Parathyroid adenoma (tissue), 2 donors: ENCODE measurements around the gene AP2A1.
"Not testable (repeated sequence)": the region's sequence is repeated elsewhere in the genome, so short reads cannot be mapped to it uniquely, and the experiment has no call there.

ENCODE experiments used
- H2AFZ ChIP-seq: fragments of 300-600 bp; sonication (generic); one replicate; pipeline ENCODE4 v1.7.0; 2017; ENCODE audit warnings: antibody characterized with exemption, mild to moderate bottlenecking
- H3K27ac ChIP-seq: fragments of 300-600 bp; sonication (generic); one replicate; pipeline ENCODE4 v1.7.0; 2017
- H3K27me3 ChIP-seq: fragments of 300-600 bp; sonication (generic); one replicate; pipeline ENCODE4 v1.7.0; 2017; ENCODE audit warnings: low read length; ENCODE audit not compliant: control insufficient read depth, insufficient read depth
- H3K36me3 ChIP-seq: fragments of 300-600 bp; sonication (generic); one replicate; pipeline ENCODE4 v1.7.0; 2017; ENCODE audit warnings: low read length; ENCODE audit not compliant: control insufficient read depth, insufficient read depth
- H3K4me1 ChIP-seq: fragments of 300-600 bp; sonication (generic); one replicate; pipeline ENCODE4 v1.7.0; 2017; ENCODE audit warnings: control low read depth
- H3K4me2 ChIP-seq: fragments of 300-600 bp; sonication (generic); one replicate; pipeline ENCODE4 v1.7.0; 2017; ENCODE audit warnings: low read length
- H3K4me3 ChIP-seq: fragments of 300-600 bp; sonication (generic); one replicate; pipeline ENCODE4 v1.7.0; 2017; ENCODE audit warnings: low read depth, low read length
- H3K79me2 ChIP-seq: fragments of 300-600 bp; sonication (generic); one replicate; pipeline ENCODE4 v1.7.0; 2017; ENCODE audit warnings: control low read depth
- H3K9ac ChIP-seq: fragments of 300-600 bp; sonication (generic); one replicate; pipeline ENCODE4 v1.7.0; 2017; ENCODE audit warnings: mild to moderate bottlenecking
- H3K9me3 ChIP-seq: fragments of 300-600 bp; sonication (generic); one replicate; pipeline ENCODE4 v1.7.0; 2017; ENCODE audit warnings: low read length; ENCODE audit not compliant: control insufficient read depth
- TF ChIP-seq, protein P1 (sequence below): fragments of 300-600 bp; sonication (generic); IDR thresholded peaks from one replicate; pipeline ENCODE4 v1.7.0; 2017; ENCODE audit warnings: antibody characterized with exemption, mild to moderate bottlenecking
- donor health status: primary hyperparathyroidism.

The AP2A1 gene

DNA sequence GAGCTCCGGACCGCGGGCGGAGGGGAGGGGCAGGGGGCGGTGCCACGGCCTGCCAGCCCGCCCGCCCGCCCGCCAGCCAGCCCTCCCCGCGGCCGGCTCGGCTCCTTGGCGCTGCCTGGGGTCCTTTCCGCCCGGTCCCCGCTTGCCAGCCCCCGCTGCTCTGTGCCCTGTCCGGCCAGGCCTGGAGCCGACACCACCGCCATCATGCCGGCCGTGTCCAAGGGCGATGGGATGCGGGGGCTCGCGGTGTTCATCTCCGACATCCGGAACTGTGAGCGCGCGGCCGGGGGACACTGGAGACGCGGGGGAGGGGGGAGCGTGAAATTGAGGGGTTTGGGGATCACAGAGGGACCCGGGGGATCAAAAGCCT, at the start of gene AP2A1:
Gene AP2A1, plus strand, starts transcription at position 72 of the 370 bp plus-strand sequence. Its CDS starts 133 bp downstream, at position 205.
- Histone ChIP-seq H3K36me3 (no peaks in the 10 kb centered on the region), H3K27ac (peak within 1 kb of the TSS; percentile 87), H3K4me1 (peaks cover 9% of the 10 kb centered on the region), H3K79me2 (peaks cover 37% of the 10 kb centered on the region), H3K27me3 (no peaks in the 10 kb centered on the region), H3K4me2 (peak within 1 kb of the TSS; percentile 93), H3K9me3 (no peaks in the 10 kb centered on the region), H3K9ac (peak within 1 kb of the TSS; percentile 88), H2AFZ (peak within 1 kb of the TSS; percentile 92), H3K4me3 (peak within 1 kb of the TSS; percentile 91)
- TF ChIP-seq, protein P1, sequence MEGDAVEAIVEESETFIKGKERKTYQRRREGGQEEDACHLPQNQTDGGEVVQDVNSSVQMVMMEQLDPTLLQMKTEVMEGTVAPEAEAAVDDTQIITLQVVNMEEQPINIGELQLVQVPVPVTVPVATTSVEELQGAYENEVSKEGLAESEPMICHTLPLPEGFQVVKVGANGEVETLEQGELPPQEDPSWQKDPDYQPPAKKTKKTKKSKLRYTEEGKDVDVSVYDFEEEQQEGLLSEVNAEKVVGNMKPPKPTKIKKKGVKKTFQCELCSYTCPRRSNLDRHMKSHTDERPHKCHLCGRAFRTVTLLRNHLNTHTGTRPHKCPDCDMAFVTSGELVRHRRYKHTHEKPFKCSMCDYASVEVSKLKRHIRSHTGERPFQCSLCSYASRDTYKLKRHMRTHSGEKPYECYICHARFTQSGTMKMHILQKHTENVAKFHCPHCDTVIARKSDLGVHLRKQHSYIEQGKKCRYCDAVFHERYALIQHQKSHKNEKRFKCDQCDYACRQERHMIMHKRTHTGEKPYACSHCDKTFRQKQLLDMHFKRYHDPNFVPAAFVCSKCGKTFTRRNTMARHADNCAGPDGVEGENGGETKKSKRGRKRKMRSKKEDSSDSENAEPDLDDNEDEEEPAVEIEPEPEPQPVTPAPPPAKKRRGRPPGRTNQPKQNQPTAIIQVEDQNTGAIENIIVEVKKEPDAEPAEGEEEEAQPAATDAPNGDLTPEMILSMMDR = no peak

DNA sequence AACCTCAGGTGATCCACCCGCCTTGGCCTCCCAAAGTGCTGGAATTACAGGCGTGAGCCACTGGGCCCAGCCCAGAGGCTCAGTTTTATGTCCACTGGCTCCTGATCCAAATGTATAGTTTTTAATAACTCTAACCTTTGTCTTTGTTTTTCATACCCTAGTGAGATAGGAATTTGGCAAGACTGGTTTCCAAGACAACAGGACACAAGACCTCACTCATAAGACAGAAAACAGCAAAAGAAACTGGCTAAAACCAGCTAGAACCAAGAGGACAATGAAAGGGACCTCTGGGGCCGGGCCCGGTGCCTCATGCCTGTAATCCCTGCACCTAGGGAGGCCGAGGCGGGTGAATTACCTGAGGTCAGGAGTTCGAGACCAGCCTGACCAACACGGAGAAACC, 48.3 kb upstream of the AP2A1 start:
- H3K4me1 ChIP-seq = no peaks in the 10 kb centered on the region
- H3K9me3 ChIP-seq = no peaks in the 10 kb centered on the region
- no peaks in the 10 kb centered on the region for H3K36me3 ChIP-seq
- H3K79me2 ChIP-seq = no peaks in the 10 kb centered on the region
- TF ChIP-seq, protein P1 = no peak
- no peak overlapping the region for H2AFZ ChIP-seq
- no peak overlapping the region for H3K9ac ChIP-seq
- H3K4me2 ChIP-seq = no peak overlapping the region
- no peak overlapping the region for H3K4me3 ChIP-seq
- H3K27ac ChIP-seq = no peak overlapping the region
- no peaks in the 10 kb centered on the region for H3K27me3 ChIP-seq

DNA sequence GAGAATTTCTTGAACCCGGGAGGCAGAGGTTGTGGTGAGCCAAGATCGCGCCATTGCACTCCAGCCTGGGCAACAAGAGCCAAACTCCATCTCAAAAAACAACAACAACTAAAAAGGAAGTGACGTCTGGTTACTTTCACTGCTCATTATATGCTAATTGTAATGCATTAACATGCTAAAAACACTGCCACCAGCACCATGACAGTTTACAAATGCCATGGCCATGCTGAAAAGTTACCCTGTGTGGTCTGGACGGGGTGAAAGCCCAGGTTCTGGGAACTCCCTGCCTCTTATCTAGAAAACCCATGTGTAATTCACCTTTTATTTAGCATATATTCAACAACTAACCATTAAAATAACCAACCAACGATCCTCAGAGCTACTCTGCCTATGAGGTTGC, 47.8 kb upstream of the AP2A1 start:
- Histone ChIP-seq H3K27me3 (no peaks in the 10 kb centered on the region), H3K4me2 (no peak overlapping the region), H3K4me1 (no peaks in the 10 kb centered on the region), H3K9ac (no peak overlapping the region), H3K9me3 (no peaks in the 10 kb centered on the region), H2AFZ (no peak overlapping the region), H3K4me3 (no peak overlapping the region), H3K27ac (no peak overlapping the region), H3K79me2 (no peaks in the 10 kb centered on the region), H3K36me3 (no peaks in the 10 kb centered on the region)
- TF ChIP-seq, protein P1 = no peak

DNA sequence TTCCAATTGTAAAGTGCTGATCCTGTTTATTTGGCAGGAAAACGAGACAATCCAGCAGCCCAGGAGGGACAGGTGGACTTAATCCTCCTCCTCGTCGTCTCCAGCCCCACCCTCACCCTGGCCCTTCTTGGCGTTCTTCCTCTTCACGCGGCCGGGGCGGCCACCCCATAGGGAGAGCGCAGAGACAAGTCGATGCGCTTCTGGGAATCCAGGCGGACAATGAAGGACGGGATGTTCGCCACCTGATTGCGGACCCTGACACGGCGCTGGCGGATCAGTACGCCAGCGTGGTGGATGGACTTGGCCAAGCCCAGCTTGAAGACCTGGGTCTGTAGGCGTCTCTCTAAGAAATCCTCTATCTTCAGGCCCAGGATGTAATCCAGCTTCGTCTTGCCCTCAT, 47.4 kb upstream of the AP2A1 start:
- H3K79me2 ChIP-seq, H3K27ac ChIP-seq, H3K4me3 ChIP-seq, H3K4me2 ChIP-seq, H3K9ac ChIP-seq, H3K9me3 ChIP-seq, H2AFZ ChIP-seq, H3K36me3 ChIP-seq, H3K27me3 ChIP-seq, H3K4me1 ChIP-seq: not testable (repeated sequence)

DNA sequence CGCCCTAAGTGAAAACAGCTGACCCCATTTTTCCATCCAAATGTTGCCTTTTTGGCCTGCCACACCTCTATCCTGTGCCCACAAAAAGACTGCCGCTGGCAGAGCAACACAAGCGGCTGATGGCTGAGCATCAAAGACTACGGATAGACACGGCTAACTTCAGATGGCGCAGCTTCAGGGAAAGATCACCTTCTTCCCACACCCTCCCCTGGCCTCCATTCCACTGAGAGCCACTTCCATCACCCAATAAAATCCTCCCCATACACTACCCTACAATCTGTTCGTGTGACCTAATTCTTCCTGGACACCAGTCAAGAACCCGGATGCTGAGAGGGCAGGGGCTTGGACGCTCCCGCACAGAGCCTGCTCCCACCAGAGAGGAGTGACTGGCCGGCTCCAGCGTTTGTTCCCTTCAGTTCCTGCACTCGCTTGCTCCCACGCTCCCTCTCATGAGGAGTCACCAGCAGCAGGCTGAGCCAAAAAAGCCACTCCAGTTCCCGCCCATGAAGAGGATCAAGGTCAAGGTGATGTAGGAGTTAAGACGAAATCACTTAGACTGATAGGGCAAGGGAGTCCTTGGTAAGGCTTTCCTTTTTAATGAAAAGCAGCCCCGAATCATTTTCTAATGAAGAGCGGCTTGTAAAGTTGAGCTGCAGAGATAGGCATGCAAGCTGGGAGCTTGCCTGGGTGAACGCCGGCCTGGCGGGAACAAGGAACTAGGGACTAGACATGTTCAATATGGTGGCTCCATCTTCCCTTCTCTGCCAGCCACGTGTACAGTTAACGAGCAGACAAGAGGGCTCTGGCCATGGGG, 39.4 kb upstream of the AP2A1 start:
- H3K79me2 ChIP-seq = no peaks in the 10 kb centered on the region
- TF ChIP-seq, protein P1 = no peak
- H3K4me1 ChIP-seq = no peaks in the 10 kb centered on the region
- H3K36me3 ChIP-seq = no peaks in the 10 kb centered on the region
- no peak overlapping the region for H3K9ac ChIP-seq
- H3K9me3 ChIP-seq = no peaks in the 10 kb centered on the region
- no peak overlapping the region for H3K4me2 ChIP-seq
- no peaks in the 10 kb centered on the region for H3K27me3 ChIP-seq
- no peak overlapping the region for H3K27ac ChIP-seq
- H3K4me3 ChIP-seq = no peak overlapping the region
- no peak overlapping the region for H2AFZ ChIP-seq
